Keratinocyte (primary cell): ENCODE results near the gene KDELR1.

Source experiments
- EZH2 ChIP-seq: IDR thresholded peaks from one replicate; pipeline ENCODE4 v1.6.1; 2012; ENCODE audit warnings: inconsistent platforms, mild to moderate bottlenecking, low read length, moderate library complexity
- TF ChIP-seq, protein P1 (sequence below), 3 experiments: IDR thresholded peaks in 1 of 3; conservative IDR thresholded peaks in 1 of 3; optimal IDR thresholded peaks in 1 of 3; 2 replicates in 2 of 3; 3 replicates in 1 of 3; pipeline versions ENCODE3 to v1.5.1; 2011; ENCODE audit warnings: low read length in 3 of 3, mild to moderate bottlenecking in 3 of 3, moderate library complexity in 2 of 3, control low read depth in 1 of 3, inconsistent platforms in 1 of 3; ENCODE audit not compliant: insufficient read depth in 2 of 3; ENCODE audit errors: extremely low read depth in 1 of 3

- TF ChIP-seq EZH2: no peak
- TF ChIP-seq, protein P1, sequence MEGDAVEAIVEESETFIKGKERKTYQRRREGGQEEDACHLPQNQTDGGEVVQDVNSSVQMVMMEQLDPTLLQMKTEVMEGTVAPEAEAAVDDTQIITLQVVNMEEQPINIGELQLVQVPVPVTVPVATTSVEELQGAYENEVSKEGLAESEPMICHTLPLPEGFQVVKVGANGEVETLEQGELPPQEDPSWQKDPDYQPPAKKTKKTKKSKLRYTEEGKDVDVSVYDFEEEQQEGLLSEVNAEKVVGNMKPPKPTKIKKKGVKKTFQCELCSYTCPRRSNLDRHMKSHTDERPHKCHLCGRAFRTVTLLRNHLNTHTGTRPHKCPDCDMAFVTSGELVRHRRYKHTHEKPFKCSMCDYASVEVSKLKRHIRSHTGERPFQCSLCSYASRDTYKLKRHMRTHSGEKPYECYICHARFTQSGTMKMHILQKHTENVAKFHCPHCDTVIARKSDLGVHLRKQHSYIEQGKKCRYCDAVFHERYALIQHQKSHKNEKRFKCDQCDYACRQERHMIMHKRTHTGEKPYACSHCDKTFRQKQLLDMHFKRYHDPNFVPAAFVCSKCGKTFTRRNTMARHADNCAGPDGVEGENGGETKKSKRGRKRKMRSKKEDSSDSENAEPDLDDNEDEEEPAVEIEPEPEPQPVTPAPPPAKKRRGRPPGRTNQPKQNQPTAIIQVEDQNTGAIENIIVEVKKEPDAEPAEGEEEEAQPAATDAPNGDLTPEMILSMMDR (optimal IDR thresholded peaks at IDR 0.05 in 1 of 3, IDR thresholded peaks at IDR 0.05 in 1 of 3, conservative IDR thresholded peaks at IDR 0.05 in 1 of 3; ENCODE audit: extremely low read depth in 1 of 3, insufficient read depth in 2 of 3, low read length in 3 of 3): no peak
Measured at GRCh38 chr19:48348045-48348444, 43.3 kb downstream of the KDELR1 start.
